ENCODE results near the gene UPB1.

The UPB1 gene

DNA sequence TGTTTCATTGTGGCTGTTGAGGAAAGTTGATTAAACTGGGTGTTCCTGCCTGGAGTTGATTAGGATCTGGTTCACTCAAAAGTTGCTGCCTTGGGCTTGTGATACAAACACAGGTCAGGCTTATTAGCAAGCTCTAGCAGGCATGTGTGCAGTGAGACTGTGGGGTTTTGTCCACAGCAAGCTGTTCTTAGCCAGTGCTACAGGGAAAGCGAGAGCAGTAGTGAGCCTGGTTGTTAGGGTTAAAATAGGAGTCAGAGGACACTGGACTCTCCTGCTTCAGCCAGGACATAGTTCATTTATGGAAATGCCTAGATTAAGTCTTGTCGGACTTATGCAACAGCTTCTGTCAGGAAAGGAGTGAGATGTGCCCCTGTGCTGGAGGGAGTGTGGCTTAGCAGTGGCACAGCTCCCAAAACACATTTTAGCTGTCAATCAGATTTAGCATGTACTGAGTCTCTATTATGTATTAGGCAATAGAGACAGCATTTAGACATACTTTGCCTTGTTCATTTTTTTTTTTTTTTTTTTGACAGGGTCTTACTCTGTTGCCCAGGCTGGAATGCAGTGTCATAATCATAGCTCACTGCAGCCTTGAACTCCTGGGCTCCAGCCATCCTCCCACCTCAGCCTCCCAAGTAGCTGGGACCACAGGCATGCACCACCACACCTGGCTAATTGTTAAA is 69.4 kb downstream of the UPB1 start:
- DNase-seq (ENCODE audit: low read depth in 2 of 2) = no peak

GRCh38 chr22:24565077-24565476 is 69.9 kb downstream of the UPB1 start:
- no peak for DNase-seq (ENCODE audit: low read depth in 2 of 2)

DNA sequence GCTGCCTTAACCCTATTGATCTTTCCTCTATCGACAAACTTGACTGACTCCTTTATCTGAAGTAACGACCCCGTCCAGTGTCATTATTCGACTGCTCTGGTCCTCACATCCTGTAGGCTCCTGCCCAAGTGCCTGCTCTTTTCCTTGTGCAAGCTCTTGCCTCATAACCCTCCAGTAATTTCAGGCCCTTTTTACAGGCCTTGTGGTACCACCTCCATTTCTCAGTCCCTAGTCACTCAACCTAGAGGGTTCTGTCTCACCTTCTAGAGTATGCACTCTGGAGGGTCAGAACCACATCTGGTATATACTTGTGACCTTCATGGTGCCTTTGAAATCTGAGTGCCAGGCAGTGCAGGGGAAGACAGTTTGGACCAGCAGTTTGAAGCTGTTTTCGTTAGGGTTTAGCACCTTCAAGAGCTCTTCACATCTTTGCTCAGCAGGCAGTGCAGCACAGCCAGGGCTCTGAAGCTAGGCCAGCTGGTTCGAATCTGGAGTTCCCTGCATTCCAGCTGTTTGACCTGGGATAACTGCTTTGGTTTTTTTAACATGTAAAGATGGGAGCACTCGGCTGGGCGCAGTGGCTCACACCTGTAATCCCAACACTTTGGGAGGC is 71.9 kb downstream of the UPB1 start:
- DNase-seq (ENCODE audit: low read depth in 2 of 2) = no peak

DNA sequence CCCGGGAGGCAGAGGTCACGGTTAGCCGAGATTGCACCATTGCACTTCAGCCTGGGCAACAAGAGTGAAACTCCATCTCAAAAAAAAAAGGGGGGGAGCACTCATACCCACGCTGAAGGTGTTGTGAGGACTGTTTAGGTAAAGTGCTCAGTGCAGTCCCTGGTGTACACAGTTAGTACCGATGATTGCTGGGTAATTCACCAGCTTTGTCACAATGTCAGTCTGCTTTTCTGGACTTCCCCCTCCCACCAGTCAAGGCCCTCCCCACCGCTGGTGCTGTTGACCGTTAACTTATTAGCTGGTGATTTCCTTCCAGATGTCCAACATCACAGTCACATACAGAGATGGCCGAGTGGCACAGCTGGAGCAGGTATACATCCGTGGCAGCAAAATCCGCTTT is 72.5 kb downstream of the UPB1 start:
- no peak for DNase-seq (ENCODE audit: low read depth in 2 of 2)

DNA sequence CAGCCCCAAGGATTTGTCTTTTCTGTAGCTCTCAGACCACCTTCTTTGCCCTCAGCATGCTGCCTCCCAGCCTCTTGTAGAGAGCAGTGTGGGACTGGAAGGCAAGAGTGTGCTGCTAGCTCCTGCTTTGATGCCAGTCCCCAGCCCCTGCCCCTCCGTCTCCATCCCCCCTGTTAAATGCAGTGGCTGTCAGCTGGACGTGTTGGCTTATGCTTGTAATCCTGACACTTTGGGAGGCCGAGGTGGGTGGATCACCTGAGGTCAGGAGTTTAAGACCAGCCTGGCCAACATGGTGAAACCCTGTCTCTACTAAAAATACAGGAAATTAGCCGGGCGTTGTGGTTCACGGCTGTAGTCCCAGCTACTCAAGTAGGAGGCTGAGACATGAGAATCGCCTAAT is 76.1 kb downstream of the UPB1 start:
- DNase-seq (ENCODE audit: low read depth in 2 of 2) = no peak

DNA sequence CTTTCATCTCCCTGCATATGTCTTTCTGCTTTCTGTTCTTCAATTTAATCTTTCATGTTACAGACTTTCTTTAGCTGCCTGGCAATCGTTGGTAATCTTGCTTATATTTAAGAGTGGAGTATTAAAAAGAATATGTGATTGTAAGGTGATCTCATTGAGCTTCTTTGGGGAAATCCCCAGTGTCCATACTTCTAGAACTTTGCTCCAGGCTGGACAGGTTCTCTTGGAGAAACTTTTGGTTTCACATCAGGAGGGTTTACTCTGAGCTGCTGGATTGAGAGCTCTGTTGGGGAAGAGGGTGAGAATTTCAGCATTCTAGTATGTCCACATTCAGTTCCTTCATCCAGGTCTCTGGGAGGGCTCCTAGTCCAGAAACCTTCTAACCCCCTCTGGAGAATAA is 81.6 kb downstream of the UPB1 start:
- no peak for DNase-seq (ENCODE audit: low read depth in 2 of 2)
